MCF 10A (cell line): Measurements from ENCODE around the gene FNBP1. TPM values are rescaled to one million over a fixed set of nuclear protein-coding genes. Genes with fewer than 3 reads are reported as not detected.
A peak's percentile ranks its signal among the peaks of the same experiment; 100 is the strongest.

Experiments
- BruUV-seq: library from RNA; stranded (reverse); fragments of 400-500 nt; replicated peaks from 2 replicates; lab custom pipeline; 2021; lab: Mats Ljungman, UMichigan
- CTCF ChIA-PET: fragments of 300-600 bp; sonication (Branson Sonifier 250); formaldehyde crosslinking; extraction: SDS; loops from one replicate; lab custom pipeline; 2021; ENCODE audit warnings: antibody characterized with exemption, inconsistent platforms; lab: Yijun Ruan, JAX
- POLR2A ChIA-PET: fragments of 300-600, 350-650 bp; sonication (Branson Sonifier 250); formaldehyde crosslinking; extraction: SDS; loops from one replicate; lab custom pipeline; 2020; ENCODE audit warnings: antibody characterized with exemption, inconsistent platforms; lab: Yijun Ruan, JAX
- DNase-seq: peaks from one replicate; pipeline ENCODE4 v3.0.0-alpha.2; 2018; ENCODE audit not compliant: unreplicated experiment
- H3K27ac Mint-ChIP-seq: one replicate; pipeline ENCODE4 v1.8.0; 2022; ENCODE audit warnings: mild to moderate bottlenecking, low read depth, mixed read lengths; ENCODE audit not compliant: unreplicated experiment
- H3K27me3 Mint-ChIP-seq: one replicate; pipeline ENCODE4 v1.8.0; 2022; ENCODE audit warnings: mixed read lengths; ENCODE audit not compliant: insufficient read depth, unreplicated experiment
- H3K36me3 Mint-ChIP-seq: one replicate; pipeline ENCODE4 v1.8.0; 2022; ENCODE audit warnings: mild to moderate bottlenecking, moderate library complexity, mixed read lengths; ENCODE audit not compliant: insufficient read depth, unreplicated experiment
- H3K4me1 Mint-ChIP-seq: one replicate; pipeline ENCODE4 v1.8.0; 2022; ENCODE audit warnings: mixed read lengths; ENCODE audit not compliant: insufficient read depth, unreplicated experiment
- H3K4me3 Mint-ChIP-seq: one replicate; pipeline ENCODE4 v1.8.0; 2022; ENCODE audit warnings: mild to moderate bottlenecking, moderate library complexity, mixed read lengths; ENCODE audit not compliant: unreplicated experiment
- H3K9me3 Mint-ChIP-seq: one replicate; pipeline ENCODE4 v1.8.0; 2022; ENCODE audit warnings: mixed read lengths; ENCODE audit not compliant: unreplicated experiment
- intact Hi-C: fragments of 100-400 bp; cut with micrococcal nuclease; formaldehyde crosslinking; loops from 2 replicates; pipeline ENCODE4 v1.14.1; 2022
- total RNA-seq: library from RNA; stranded (reverse); gene quantifications from 2 replicates; pipeline ENCODE4 v1.2.3, GENCODE V29; 2022
- TF ChIP-seq, protein P1 (sequence below): fragments of 200-600 bp; IDR thresholded peaks from one replicate; pipeline ENCODE4 v1.8.0; 2022; ENCODE audit warnings: antibody characterized with exemption, mild to moderate bottlenecking; ENCODE audit not compliant: unreplicated experiment

Gene FNBP1
- total RNA-seq, 1 experiment from 2014 or later, result 24.4 TPM

GRCh38 chr9:129864991-129865647, 177.9 kb downstream of the FNBP1 start:
- ChIA-PET POLR2A (no interaction called here), CTCF (no interaction called here)
- Mint-ChIP-seq H3K36me3 (peaks cover 36% of the 10 kb centered on the region), H3K4me1 (peaks cover 5% of the 10 kb centered on the region), H3K27ac (no peak overlapping the region), H3K4me3 (no peak overlapping the region), H3K9me3 (no peaks in the 10 kb centered on the region), H3K27me3 (no peaks in the 10 kb centered on the region)
- intact Hi-C loops, result no loop called here
- TF ChIP-seq, protein P1, sequence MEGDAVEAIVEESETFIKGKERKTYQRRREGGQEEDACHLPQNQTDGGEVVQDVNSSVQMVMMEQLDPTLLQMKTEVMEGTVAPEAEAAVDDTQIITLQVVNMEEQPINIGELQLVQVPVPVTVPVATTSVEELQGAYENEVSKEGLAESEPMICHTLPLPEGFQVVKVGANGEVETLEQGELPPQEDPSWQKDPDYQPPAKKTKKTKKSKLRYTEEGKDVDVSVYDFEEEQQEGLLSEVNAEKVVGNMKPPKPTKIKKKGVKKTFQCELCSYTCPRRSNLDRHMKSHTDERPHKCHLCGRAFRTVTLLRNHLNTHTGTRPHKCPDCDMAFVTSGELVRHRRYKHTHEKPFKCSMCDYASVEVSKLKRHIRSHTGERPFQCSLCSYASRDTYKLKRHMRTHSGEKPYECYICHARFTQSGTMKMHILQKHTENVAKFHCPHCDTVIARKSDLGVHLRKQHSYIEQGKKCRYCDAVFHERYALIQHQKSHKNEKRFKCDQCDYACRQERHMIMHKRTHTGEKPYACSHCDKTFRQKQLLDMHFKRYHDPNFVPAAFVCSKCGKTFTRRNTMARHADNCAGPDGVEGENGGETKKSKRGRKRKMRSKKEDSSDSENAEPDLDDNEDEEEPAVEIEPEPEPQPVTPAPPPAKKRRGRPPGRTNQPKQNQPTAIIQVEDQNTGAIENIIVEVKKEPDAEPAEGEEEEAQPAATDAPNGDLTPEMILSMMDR, result no peak
- no peak for DNase-seq
- no TSS peak for BruUV-seq

DNA sequence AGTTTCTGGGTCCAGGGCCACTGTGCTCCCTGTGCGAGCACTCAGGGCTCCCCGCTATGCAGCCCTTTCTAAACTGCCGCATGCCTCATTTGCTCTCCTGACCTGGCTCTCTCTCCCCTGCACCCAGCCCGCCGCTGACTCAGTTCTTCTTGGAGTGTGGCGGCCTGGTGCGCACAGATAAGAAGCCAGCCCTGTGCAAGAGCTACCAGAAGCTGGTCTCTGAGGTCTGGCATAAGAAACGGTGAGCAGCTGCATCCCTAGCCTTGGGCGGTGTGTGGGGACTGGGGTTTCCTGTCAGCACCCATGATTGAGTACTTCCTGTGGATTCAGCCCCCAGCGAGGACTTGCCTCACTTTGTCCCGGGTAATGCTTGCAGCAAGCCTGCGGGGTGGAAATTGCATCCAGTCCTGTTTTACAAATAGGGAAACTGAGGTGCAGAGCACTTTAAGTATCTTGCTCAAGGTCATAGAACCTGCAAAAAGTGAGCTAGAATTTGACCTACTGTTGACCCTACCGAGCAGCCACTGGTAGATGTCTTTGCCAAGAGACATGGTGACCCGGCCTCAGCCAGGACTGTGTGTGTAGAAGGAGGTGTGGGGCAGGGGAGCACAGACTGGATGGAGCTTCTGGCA, 179.8 kb downstream of the FNBP1 start:
- DNase-seq, result peak; percentile 85
- no peak overlapping the region for H3K27ac Mint-ChIP-seq
- H3K36me3 Mint-ChIP-seq, result peaks cover 39% of the 10 kb centered on the region
- BruUV-seq, result no TSS peak
- H3K4me3 Mint-ChIP-seq, result no peak overlapping the region
- intact Hi-C loops, result no loop called here
- TF ChIP-seq, protein P1, result no peak
- no peaks in the 10 kb centered on the region for H3K9me3 Mint-ChIP-seq
- CTCF ChIA-PET, result no interaction called here
- no peaks in the 10 kb centered on the region for H3K27me3 Mint-ChIP-seq
- H3K4me1 Mint-ChIP-seq, result peaks cover 5% of the 10 kb centered on the region
- POLR2A ChIA-PET, result no interaction called here

DNA sequence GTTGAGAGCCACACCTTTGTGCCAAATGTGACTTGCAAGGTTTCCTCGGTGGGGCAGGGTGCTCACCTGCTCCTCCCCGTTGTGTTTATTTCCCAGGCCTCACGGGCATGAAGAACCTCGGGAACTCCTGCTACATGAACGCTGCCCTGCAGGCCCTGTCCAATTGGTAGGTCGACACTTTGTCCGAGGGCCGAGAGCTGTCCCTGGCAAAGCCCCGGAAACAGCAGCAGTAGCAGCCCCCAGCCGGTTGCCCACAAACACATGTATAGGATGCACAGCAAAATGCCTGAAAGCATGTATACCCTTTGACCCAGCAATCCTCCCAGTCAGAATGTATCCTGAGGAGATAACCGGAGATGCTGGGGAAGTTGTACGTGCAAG, 181.6 kb downstream of the FNBP1 start:
- Mint-ChIP-seq H3K4me3 (no peak overlapping the region), H3K27me3 (no peaks in the 10 kb centered on the region), H3K4me1 (peaks cover 5% of the 10 kb centered on the region), H3K9me3 (no peaks in the 10 kb centered on the region), H3K36me3 (peaks cover 41% of the 10 kb centered on the region), H3K27ac (no peak overlapping the region)
- DNase-seq, result no peak
- ChIA-PET CTCF (no interaction called here), POLR2A (no interaction called here)
- BruUV-seq, result no TSS peak
- TF ChIP-seq, protein P1, result no peak
- intact Hi-C loops, result no loop called here

- no peaks in the 10 kb centered on the region for H3K9me3 Mint-ChIP-seq
- TF ChIP-seq, protein P1, result no peak
- ChIA-PET CTCF (no interaction called here), POLR2A (interaction anchor here (0.6 kb wide), 1 partner anchor 719 kb away, joined by 4 read pairs; no protein-coding TSS in a partner anchor)
- BruUV-seq, result no TSS peak
- intact Hi-C loops, result no loop called here
- peaks cover 5% of the 10 kb centered on the region for H3K4me1 Mint-ChIP-seq
- no peak for DNase-seq
- no peaks in the 10 kb centered on the region for H3K27me3 Mint-ChIP-seq
- H3K4me3 Mint-ChIP-seq, result no peak overlapping the region
- H3K27ac Mint-ChIP-seq, result no peak overlapping the region
- H3K36me3 Mint-ChIP-seq, result peaks cover 41% of the 10 kb centered on the region
Observed at GRCh38 chr9:129860653-129861446, 182.1 kb downstream of the FNBP1 start.
